ENCODE measurements around the gene KRTAP9-7. TPM values are rescaled to one million over a fixed set of nuclear protein-coding genes. Genes with fewer than 3 reads are reported as not detected.

Gene KRTAP9-7
- total RNA-seq (2022; extraction: Qiagen RNA extraction): not detected in 5 replicates

GRCh38 chr17:41275648-41276190, at the start of gene KRTAP9-7:
KRTAP9-7 (plus strand) TSS chr17:41275698; CDS start chr17:41275698, 0 bp downstream.

GRCh38 chr17:41226598-41227095, 48.9 kb upstream of the KRTAP9-7 start, which contains the start of gene KRTAP9-2:
KRTAP9-2 (plus strand) TSS chr17:41226648; CDS start chr17:41226655, 7 bp downstream.

GRCh38 chr17:41232399-41233105, 42.9 kb upstream of the KRTAP9-7 start, which contains the start of gene KRTAP9-3:
KRTAP9-3 (plus strand) TSS chr17:41232449; CDS start chr17:41232502, 53 bp downstream.

DNA sequence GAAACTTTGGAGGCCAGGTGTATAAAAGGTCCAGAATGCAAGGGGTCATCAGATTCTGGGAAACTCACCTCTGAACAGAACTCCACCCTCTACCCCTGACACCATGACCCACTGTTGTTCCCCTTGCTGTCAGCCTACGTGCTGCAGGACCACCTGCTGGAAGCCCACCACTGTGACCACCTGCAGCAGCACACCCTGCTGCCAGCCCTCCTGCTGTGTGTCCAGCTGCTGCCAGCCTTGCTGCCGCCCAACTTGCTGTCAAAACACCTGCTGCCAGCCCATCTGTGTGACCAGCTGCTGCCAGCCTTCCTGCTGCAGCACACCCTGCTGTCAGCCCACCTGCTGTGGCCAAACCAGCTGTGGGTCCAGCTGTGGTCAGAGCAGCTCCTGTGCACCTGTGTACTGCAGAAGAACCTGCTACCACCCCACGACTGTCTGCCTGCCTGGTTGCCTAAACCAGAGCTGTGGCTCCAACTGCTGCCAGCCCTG, 37.5 kb upstream of the KRTAP9-7 start, which contains the start of gene KRTAP9-8:
Gene KRTAP9-8 (plus strand): TSS at position 51 of the 489 bp plus-strand sequence. CDS start 53 bp downstream, at position 104.

GRCh38 chr17:41249637-41250240, 25.8 kb upstream of the KRTAP9-7 start, which contains the start of gene KRTAP9-4:
KRTAP9-4 (plus strand) TSS chr17:41249687; CDS start chr17:41249721, 34 bp downstream.

GRCh38 chr17:41255381-41256290, 19.9 kb upstream of the KRTAP9-7 start, which contains the start of gene KRTAP9-9:
KRTAP9-9 (plus strand) TSS chr17:41255384.

DNA sequence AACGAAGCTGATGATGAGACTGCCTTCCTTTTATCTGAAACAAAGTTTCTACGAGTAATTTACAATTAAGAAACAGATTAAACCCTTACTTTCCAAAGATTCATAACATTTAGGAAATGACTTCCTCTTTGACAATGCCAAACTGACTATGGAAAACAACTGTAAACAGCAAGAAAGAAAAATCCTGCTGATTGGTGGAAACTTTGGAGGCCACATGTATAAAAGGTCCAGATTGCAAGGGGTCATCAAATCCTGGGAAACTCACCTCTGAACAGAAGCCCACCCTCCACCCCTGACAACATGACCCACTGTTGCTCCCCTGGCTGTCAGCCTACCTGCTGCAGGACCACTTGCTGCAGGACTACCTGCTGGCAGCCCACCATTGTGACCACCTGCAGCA, 10.4 kb upstream of the KRTAP9-7 start, which contains the start of gene KRTAP9-6:
Gene KRTAP9-6 (plus strand): TSS at position 301 of the 400 bp plus-strand sequence. CDS start 0 bp downstream, at position 301.

DNA sequence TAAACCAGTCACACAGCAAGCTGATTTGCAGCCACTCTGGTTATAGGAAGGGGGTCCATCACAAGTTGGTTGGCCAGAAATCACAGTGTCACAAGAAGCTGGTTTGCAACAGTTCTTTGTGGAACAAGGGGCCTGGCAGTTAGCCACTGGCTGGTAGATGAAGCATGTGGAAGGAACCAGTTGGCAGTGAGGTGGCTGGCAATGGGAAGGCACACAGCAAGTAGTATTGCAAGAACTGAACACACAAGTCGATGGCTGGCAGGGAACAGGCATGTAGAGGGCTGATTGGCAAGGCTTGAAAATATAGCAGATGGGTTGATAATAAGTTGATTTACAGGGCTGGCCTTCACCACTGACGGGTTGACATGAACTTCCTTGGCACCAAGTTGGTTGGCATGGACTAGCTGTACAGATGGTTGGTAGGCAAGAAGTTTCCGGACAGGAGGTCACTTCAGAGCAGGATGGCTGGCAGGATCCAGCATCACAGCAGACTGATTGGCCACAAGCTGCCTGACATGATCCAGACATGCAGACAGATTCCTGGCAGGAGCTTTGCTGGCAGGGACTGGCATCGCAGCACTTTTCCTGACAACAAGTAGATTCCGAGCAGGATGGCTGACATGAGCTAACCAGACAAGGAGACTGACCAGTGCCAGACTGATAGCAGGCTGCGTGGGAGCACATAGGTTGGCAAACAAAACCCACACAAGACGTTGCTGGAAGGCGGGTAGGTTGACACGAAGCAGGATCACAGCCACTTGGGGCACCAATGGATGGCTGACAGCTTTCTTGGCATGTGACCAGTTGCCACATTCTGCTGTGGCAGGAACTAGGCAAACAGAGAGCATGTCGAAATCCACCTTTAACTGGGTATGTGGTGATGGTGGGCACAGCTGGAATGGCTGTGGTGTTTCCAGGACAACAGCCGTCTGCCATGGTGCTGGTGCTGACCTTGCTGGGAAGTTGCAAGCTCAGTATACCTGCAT, 26.7 kb downstream of the KRTAP9-7 start, which contains the start of gene KRTAP29-1:
Gene KRTAP29-1 (minus strand): TSS at position 936 of the 986 bp plus-strand sequence. CDS start 0 bp downstream, at position 936.

GRCh38 chr17:41308918-41309359, 33.4 kb downstream of the KRTAP9-7 start, which contains the start of gene KRTAP16-1:
KRTAP16-1 (minus strand) TSS chr17:41309309; CDS start chr17:41309253, 56 bp downstream.

GRCh38 chr17:41315204-41315794, 39.8 kb downstream of the KRTAP9-7 start, which contains the start of gene KRTAP17-1:
KRTAP17-1 (minus strand) TSS chr17:41315710; CDS start chr17:41315650, 60 bp downstream.

Other genes with a start within 250 kb of the KRTAP9-7 start
- gene KRTAP1-5, start 248.5 kb upstream of the KRTAP9-7 start, total RNA-seq (2022; extraction: Qiagen RNA extraction): not detected in 5 replicates
- gene KRTAP1-4, start 245.5 kb upstream of the KRTAP9-7 start, total RNA-seq (2022; extraction: Qiagen RNA extraction): not detected in 5 replicates
- not detected in 5 replicates for gene KRTAP1-3, start 240.8 kb upstream of the KRTAP9-7 start, total RNA-seq (2022; extraction: Qiagen RNA extraction)
- gene KRTAP1-1, start 234.2 kb upstream of the KRTAP9-7 start, total RNA-seq (2022; extraction: Qiagen RNA extraction): not detected in 5 replicates
- gene KRTAP2-1, start 228.4 kb upstream of the KRTAP9-7 start, total RNA-seq (2022; extraction: Qiagen RNA extraction): not detected in 5 replicates
- gene KRTAP2-2, start 220.5 kb upstream of the KRTAP9-7 start, total RNA-seq (2022; extraction: Qiagen RNA extraction): not detected in 5 replicates
- 0.22 TPM in 1 of 5 replicates, not detected in the others for gene KRTAP2-3, start 215.6 kb upstream of the KRTAP9-7 start, total RNA-seq (2022; extraction: Qiagen RNA extraction)
- not detected in 5 replicates for gene KRTAP2-4, start 209.8 kb upstream of the KRTAP9-7 start, total RNA-seq (2022; extraction: Qiagen RNA extraction)
- not detected in 5 replicates for gene KRTAP4-7, start 191.5 kb upstream of the KRTAP9-7 start, total RNA-seq (2022; extraction: Qiagen RNA extraction)
- not detected in 5 replicates for gene KRTAP4-8, start 177.6 kb upstream of the KRTAP9-7 start, total RNA-seq (2022; extraction: Qiagen RNA extraction)
- not detected in 5 replicates for gene KRTAP4-16, start 173.5 kb upstream of the KRTAP9-7 start, total RNA-seq (2022; extraction: Qiagen RNA extraction)
- gene KRTAP4-9, start 170.3 kb upstream of the KRTAP9-7 start, total RNA-seq (2022; extraction: Qiagen RNA extraction): not detected in 5 replicates
- gene KRTAP4-11, start 157.3 kb upstream of the KRTAP9-7 start, total RNA-seq (2022; extraction: Qiagen RNA extraction): not detected in 5 replicates
- not detected in 5 replicates for gene KRTAP4-12, start 151.5 kb upstream of the KRTAP9-7 start, total RNA-seq (2022; extraction: Qiagen RNA extraction)
- gene KRTAP4-6, start 135.2 kb upstream of the KRTAP9-7 start, total RNA-seq (2022; extraction: Qiagen RNA extraction): not detected in 5 replicates
- not detected in 5 replicates for gene KRTAP4-5, start 125.9 kb upstream of the KRTAP9-7 start, total RNA-seq (2022; extraction: Qiagen RNA extraction)
- gene KRTAP4-4, start 115.0 kb upstream of the KRTAP9-7 start, total RNA-seq (2022; extraction: Qiagen RNA extraction): not detected in 5 replicates
- gene KRTAP4-3, start 107.5 kb upstream of the KRTAP9-7 start, total RNA-seq (2022; extraction: Qiagen RNA extraction): not detected in 5 replicates
- not detected in 5 replicates for gene KRTAP4-2, start 97.5 kb upstream of the KRTAP9-7 start, total RNA-seq (2022; extraction: Qiagen RNA extraction)
- 0.16 to 0.38 TPM (median 0.18 TPM) in 3 of 5 replicates, not detected in the others for gene KRTAP4-1, start 90.8 kb upstream of the KRTAP9-7 start, total RNA-seq (2022; extraction: Qiagen RNA extraction)
- not detected in 5 replicates for gene KRTAP9-1, start 85.8 kb upstream of the KRTAP9-7 start, total RNA-seq (2022; extraction: Qiagen RNA extraction)
- gene KRTAP9-2, start 49.0 kb upstream of the KRTAP9-7 start, total RNA-seq (2022; extraction: Qiagen RNA extraction): not detected in 5 replicates
- not detected in 5 replicates for gene KRTAP9-3, start 43.2 kb upstream of the KRTAP9-7 start, total RNA-seq (2022; extraction: Qiagen RNA extraction)
- not detected in 5 replicates for gene KRTAP9-8, start 37.7 kb upstream of the KRTAP9-7 start, total RNA-seq (2022; extraction: Qiagen RNA extraction)
- gene KRTAP9-4, start 26.0 kb upstream of the KRTAP9-7 start, total RNA-seq (2022; extraction: Qiagen RNA extraction): not detected in 5 replicates
- not detected in 5 replicates for gene KRTAP9-9, start 20.3 kb upstream of the KRTAP9-7 start, total RNA-seq (2022; extraction: Qiagen RNA extraction)
- not detected in 5 replicates for gene KRTAP9-6, start 10.3 kb upstream of the KRTAP9-7 start, total RNA-seq (2022; extraction: Qiagen RNA extraction)
- gene KRTAP29-1, start 27.2 kb downstream of the KRTAP9-7 start, total RNA-seq (2022; extraction: Qiagen RNA extraction): not detected in 5 replicates
- gene KRTAP16-1, start 33.6 kb downstream of the KRTAP9-7 start, total RNA-seq (2022; extraction: Qiagen RNA extraction): not detected in 5 replicates
- not detected in 5 replicates for gene KRTAP17-1, start 40.0 kb downstream of the KRTAP9-7 start, total RNA-seq (2022; extraction: Qiagen RNA extraction)
- not detected in 5 replicates for gene KRT33A, start 75.1 kb downstream of the KRTAP9-7 start, total RNA-seq (2022; extraction: Qiagen RNA extraction)
- gene KRT33B, start 94.1 kb downstream of the KRTAP9-7 start, total RNA-seq (2022; extraction: Qiagen RNA extraction): not detected in 5 replicates
- gene KRT34, start 106.6 kb downstream of the KRTAP9-7 start, total RNA-seq (2022; extraction: Qiagen RNA extraction): 0.14 to 0.41 TPM (median 0.39 TPM) in 5 replicates
- not detected in 5 replicates for gene KRT31, start 121.9 kb downstream of the KRTAP9-7 start, total RNA-seq (2022; extraction: Qiagen RNA extraction)
- not detected in 5 replicates for gene KRT37, start 148.9 kb downstream of the KRTAP9-7 start, total RNA-seq (2022; extraction: Qiagen RNA extraction)
- gene KRT38, start 165.3 kb downstream of the KRTAP9-7 start, total RNA-seq (2022; extraction: Qiagen RNA extraction): not detected in 5 replicates
- gene KRT32, start 191.7 kb downstream of the KRTAP9-7 start, total RNA-seq (2022; extraction: Qiagen RNA extraction): 0.07 TPM in 2 of 5 replicates, not detected in the others
- not detected in 5 replicates for gene KRT35, start 205.5 kb downstream of the KRTAP9-7 start, total RNA-seq (2022; extraction: Qiagen RNA extraction)
- not detected in 5 replicates for gene KRT36, start 214.2 kb downstream of the KRTAP9-7 start, total RNA-seq (2022; extraction: Qiagen RNA extraction)
- 0.12 to 0.41 TPM (median 0.37 TPM) in 5 replicates for gene KRT13, start 229.9 kb downstream of the KRTAP9-7 start, total RNA-seq (2022; extraction: Qiagen RNA extraction)
- gene KRT15, start 243.2 kb downstream of the KRTAP9-7 start, total RNA-seq (2022; extraction: Qiagen RNA extraction): 2.9 to 4.6 TPM (median 3.5 TPM) in 5 replicates